NCI-H1048 (cell line): Measurements from ENCODE around the gene NOVA1.

Experiments
- DNase-seq: peaks from one replicate; lab custom pipeline; 2025; lab: John Stamatoyannopoulos, UW

NOVA1 gene

GRCh38 chr14:26444822-26445221, 153.0 kb downstream of the NOVA1 start:
- no peak for DNase-seq

GRCh38 chr14:26443654-26444053, 154.2 kb downstream of the NOVA1 start:
- no peak for DNase-seq

GRCh38 chr14:26429205-26429604, 168.6 kb downstream of the NOVA1 start:
- DNase-seq, result no peak

- no peak for DNase-seq
Observed at GRCh38 chr14:26427097-26427496, 170.7 kb downstream of the NOVA1 start.

GRCh38 chr14:26424537-26424936, 173.3 kb downstream of the NOVA1 start:
- no peak for DNase-seq

- no peak for DNase-seq
Observed at GRCh38 chr14:26415618-26416123, 182.2 kb downstream of the NOVA1 start.

- no peak for DNase-seq
Observed at GRCh38 chr14:26414926-26415325, 182.9 kb downstream of the NOVA1 start.

GRCh38 chr14:26414103-26414502, 183.7 kb downstream of the NOVA1 start:
- no peak for DNase-seq

GRCh38 chr14:26412421-26412820, 185.4 kb downstream of the NOVA1 start:
- no peak for DNase-seq

GRCh38 chr14:26410189-26410685, 187.6 kb downstream of the NOVA1 start:
- no peak for DNase-seq

- no peak for DNase-seq
Observed at GRCh38 chr14:26404927-26405326, 192.9 kb downstream of the NOVA1 start.

- DNase-seq, result no peak
Observed at GRCh38 chr14:26403760-26404159, 194.1 kb downstream of the NOVA1 start.

- no peak for DNase-seq
Observed at GRCh38 chr14:26402126-26402525, 195.7 kb downstream of the NOVA1 start.

GRCh38 chr14:26401179-26401968, 196.5 kb downstream of the NOVA1 start:
- DNase-seq, result no peak

GRCh38 chr14:26400373-26400772, 197.5 kb downstream of the NOVA1 start:
- no peak for DNase-seq

GRCh38 chr14:26398616-26399015, 199.2 kb downstream of the NOVA1 start:
- DNase-seq, result no peak
